Panc1 (cell line): ENCODE measurements around the gene ZFHX2. TPM values are rescaled to one million over a fixed set of nuclear protein-coding genes. Genes with fewer than 3 reads are reported as not detected.

ENCODE experiments used
- ATAC-seq: fragments of 200-7000 bp; cut with Tn5 transposase; 2 replicates; pipeline ENCODE4 v1.9.1; 2020; ENCODE audit warnings: mild to moderate bottlenecking, moderate library complexity
- BruUV-seq: library from RNA; stranded (reverse); fragments of 400-500 nt; replicated peaks from 2 replicates; lab custom pipeline; 2021; lab: Mats Ljungman, UMichigan
- CTCF ChIA-PET: fragments of 300-600 bp; sonication (Branson Sonifier 250); formaldehyde crosslinking; loops from one replicate; lab custom pipeline; 2022; ENCODE audit warnings: antibody characterized with exemption; lab: Charles Lee
- POLR2A ChIA-PET: fragments of 300-600 bp; sonication (Branson Sonifier 250); formaldehyde crosslinking; loops from one replicate; lab custom pipeline; 2022; ENCODE audit warnings: antibody characterized with exemption; lab: Charles Lee
- DNase-seq: peaks from one replicate; pipeline ENCODE4 v3.0.0-alpha.2; 2010; ENCODE audit warnings: low read depth, low spot score
- H3K27ac ChIP-seq: 2 replicates; pipeline ENCODE4 v1.5.1; 2011; ENCODE audit warnings: mild to moderate bottlenecking, low read length, inconsistent platforms
- H3K27me3 ChIP-seq: fragments of 200-500 bp; sonication (Bioruptor generic); 2 replicates; pipeline ENCODE4 v1.6.0; 2014; ENCODE audit warnings: low read length, inconsistent platforms; ENCODE audit not compliant: control insufficient read depth, insufficient read depth
- H3K36me3 ChIP-seq: fragments of 200-500 bp; sonication (Bioruptor generic); 2 replicates; pipeline ENCODE4 v1.5.1; 2014; ENCODE audit warnings: inconsistent platforms, mild to moderate bottlenecking, low read length, moderate library complexity; ENCODE audit not compliant: control insufficient read depth, insufficient read depth
- H3K4me1 ChIP-seq: 2 replicates; pipeline ENCODE4 v1.5.1; 2011; ENCODE audit warnings: inconsistent platforms, mild to moderate bottlenecking, low read length, moderate library complexity; ENCODE audit not compliant: control insufficient read depth, insufficient read depth
- H3K4me3 ChIP-seq, 2 experiments: 2 replicates each; pipeline ENCODE4 v1.5.1; 2011 to 2012; ENCODE audit warnings: low read depth in 2 of 2, low read length in 2 of 2, mild to moderate bottlenecking in 2 of 2, inconsistent platforms in 1 of 2, moderate library complexity in 1 of 2
- H3K9me3 ChIP-seq: fragments of 200-500 bp; sonication (Bioruptor generic); 2 replicates; pipeline ENCODE4 v1.5.1; 2014; ENCODE audit warnings: low read depth, mild to moderate bottlenecking, inconsistent platforms, low read length, moderate library complexity; ENCODE audit not compliant: control insufficient read depth, insufficient read depth
- POLR2AphosphoS5 ChIP-seq: IDR thresholded peaks from 2 replicates; pipeline ENCODE4 v1.6.1; 2012; ENCODE audit warnings: mild to moderate bottlenecking, low read depth, low read length, moderate library complexity
- SIN3A ChIP-seq: IDR thresholded peaks from 2 replicates; pipeline ENCODE4 v1.6.1; 2012; ENCODE audit warnings: low read depth, mild to moderate bottlenecking, low read length, moderate library complexity, borderline replicate concordance; ENCODE audit not compliant: insufficient read depth
- TCF7L2 ChIP-seq: IDR thresholded peaks from 2 replicates; pipeline ENCODE4 v1.6.1; 2011; ENCODE audit warnings: mild to moderate bottlenecking, low read depth, low read length, inconsistent platforms
- in situ Hi-C: cut with HindIII; loops from 2 replicates; pipeline ENCODE4 v1.10.0; 2016; ENCODE audit warnings: low sequenced_read_pairs, low pct_unique_long_range_greater_than_20kb
- intact Hi-C: fragments of 100-400 bp; cut with micrococcal nuclease; formaldehyde crosslinking; loops from one replicate; pipeline ENCODE4 v1.10.0; 2022; ENCODE audit not compliant: unreplicated experiment
- total RNA-seq: library from RNA; stranded (reverse); gene quantifications from one replicate; pipeline ENCODE4 v1.2.1, GENCODE V29; 2021; ENCODE audit not compliant: unreplicated experiment
- TF ChIP-seq, protein P1 (sequence below): fragments of 450-650 bp; IDR thresholded peaks from 2 replicates; pipeline ENCODE4 v1.5.1; 2017; ENCODE audit warnings: mild to moderate bottlenecking
- TF ChIP-seq, protein P2 (sequence below), 2 experiments: IDR thresholded peaks; 2 replicates each; pipeline ENCODE4 v1.6.1; 2011 to 2012; ENCODE audit warnings: low read depth in 2 of 2, control low read depth in 1 of 2, low read length in 1 of 2, mild to moderate bottlenecking in 1 of 2, moderate library complexity in 1 of 2; ENCODE audit not compliant: insufficient read depth in 1 of 2

The ZFHX2 gene
- total RNA-seq, 1 experiment from 2014 or later, result 2.4 TPM

DNA sequence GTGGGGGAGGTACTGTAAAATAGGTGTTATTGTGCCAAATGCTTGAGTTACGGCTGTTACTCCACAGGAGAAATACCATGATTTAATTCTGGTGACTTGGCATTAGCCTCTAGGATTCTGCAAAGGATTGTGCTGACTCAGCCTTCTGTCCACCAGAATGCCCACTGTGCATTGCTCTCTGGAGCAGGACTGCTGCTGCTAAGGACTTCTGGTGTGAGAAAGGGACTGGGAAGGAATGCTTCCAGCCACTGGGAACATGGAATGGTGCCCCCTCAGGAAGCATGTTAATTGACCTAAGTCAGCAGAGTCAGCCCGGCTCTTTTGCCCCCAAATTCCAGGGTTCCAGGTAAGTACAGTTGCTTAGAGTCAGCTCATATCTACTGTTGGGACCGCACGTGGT lies 32.9 kb downstream of the ZFHX2 start:
- no peaks in the 10 kb centered on the region for H3K4me1 ChIP-seq
- no peak overlapping the region for H3K4me3 ChIP-seq
- intact Hi-C loops, result no loop called here
- H3K36me3 ChIP-seq, result no peaks in the 10 kb centered on the region
- BruUV-seq, result no TSS peak
- H3K27ac ChIP-seq, result no peak overlapping the region
- H3K9me3 ChIP-seq, result no peaks in the 10 kb centered on the region
- ATAC-seq (no peak), DNase-seq (no peak)
- ChIA-PET POLR2A (no interaction called here), CTCF (no interaction called here)
- TF ChIP-seq, protein P1, sequence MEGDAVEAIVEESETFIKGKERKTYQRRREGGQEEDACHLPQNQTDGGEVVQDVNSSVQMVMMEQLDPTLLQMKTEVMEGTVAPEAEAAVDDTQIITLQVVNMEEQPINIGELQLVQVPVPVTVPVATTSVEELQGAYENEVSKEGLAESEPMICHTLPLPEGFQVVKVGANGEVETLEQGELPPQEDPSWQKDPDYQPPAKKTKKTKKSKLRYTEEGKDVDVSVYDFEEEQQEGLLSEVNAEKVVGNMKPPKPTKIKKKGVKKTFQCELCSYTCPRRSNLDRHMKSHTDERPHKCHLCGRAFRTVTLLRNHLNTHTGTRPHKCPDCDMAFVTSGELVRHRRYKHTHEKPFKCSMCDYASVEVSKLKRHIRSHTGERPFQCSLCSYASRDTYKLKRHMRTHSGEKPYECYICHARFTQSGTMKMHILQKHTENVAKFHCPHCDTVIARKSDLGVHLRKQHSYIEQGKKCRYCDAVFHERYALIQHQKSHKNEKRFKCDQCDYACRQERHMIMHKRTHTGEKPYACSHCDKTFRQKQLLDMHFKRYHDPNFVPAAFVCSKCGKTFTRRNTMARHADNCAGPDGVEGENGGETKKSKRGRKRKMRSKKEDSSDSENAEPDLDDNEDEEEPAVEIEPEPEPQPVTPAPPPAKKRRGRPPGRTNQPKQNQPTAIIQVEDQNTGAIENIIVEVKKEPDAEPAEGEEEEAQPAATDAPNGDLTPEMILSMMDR, result no peak
- TF ChIP-seq SIN3A (no peak), POLR2AphosphoS5 (no peak), TCF7L2 (no peak)
- TF ChIP-seq, protein P2, sequence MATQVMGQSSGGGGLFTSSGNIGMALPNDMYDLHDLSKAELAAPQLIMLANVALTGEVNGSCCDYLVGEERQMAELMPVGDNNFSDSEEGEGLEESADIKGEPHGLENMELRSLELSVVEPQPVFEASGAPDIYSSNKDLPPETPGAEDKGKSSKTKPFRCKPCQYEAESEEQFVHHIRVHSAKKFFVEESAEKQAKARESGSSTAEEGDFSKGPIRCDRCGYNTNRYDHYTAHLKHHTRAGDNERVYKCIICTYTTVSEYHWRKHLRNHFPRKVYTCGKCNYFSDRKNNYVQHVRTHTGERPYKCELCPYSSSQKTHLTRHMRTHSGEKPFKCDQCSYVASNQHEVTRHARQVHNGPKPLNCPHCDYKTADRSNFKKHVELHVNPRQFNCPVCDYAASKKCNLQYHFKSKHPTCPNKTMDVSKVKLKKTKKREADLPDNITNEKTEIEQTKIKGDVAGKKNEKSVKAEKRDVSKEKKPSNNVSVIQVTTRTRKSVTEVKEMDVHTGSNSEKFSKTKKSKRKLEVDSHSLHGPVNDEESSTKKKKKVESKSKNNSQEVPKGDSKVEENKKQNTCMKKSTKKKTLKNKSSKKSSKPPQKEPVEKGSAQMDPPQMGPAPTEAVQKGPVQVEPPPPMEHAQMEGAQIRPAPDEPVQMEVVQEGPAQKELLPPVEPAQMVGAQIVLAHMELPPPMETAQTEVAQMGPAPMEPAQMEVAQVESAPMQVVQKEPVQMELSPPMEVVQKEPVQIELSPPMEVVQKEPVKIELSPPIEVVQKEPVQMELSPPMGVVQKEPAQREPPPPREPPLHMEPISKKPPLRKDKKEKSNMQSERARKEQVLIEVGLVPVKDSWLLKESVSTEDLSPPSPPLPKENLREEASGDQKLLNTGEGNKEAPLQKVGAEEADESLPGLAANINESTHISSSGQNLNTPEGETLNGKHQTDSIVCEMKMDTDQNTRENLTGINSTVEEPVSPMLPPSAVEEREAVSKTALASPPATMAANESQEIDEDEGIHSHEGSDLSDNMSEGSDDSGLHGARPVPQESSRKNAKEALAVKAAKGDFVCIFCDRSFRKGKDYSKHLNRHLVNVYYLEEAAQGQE (IDR thresholded peaks at IDR 0.05; ENCODE audit: insufficient read depth in 1 of 2, low read depth in 2 of 2, low read length in 1 of 2), result no peak
- no peaks in the 10 kb centered on the region for H3K27me3 ChIP-seq
- in situ Hi-C loops, result no loop called here

DNA sequence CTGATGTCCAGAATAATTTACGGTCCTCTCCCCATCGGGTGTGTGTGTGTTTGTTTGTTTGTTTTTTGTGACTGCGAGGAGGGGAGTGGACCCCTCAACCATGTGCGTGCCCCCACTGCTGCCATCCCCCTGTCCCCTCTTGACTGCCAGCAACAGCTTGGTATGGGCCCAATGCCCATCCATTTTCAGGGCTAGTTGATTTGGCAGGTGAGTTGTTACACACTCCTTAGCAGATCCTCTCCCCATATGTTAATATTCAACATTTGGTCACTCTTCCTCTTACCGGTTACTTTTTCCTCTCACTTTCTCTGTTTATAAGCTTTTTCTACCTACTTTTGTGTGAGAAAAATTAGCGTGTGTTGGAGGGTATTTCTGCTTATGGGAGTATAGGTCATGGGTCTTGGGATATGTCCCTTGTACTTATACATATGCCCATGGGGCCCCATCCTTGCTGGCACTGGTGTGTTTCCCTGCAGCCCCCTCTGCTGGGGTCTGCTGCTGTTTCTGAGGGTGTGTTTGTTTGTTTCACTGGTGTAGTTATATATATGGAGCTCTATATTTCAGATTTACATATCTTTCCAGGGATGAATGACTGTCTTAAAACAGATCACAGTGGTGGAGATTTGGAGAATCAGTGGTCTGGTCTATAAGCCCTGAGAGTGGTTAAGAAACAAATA lies 33.8 kb downstream of the ZFHX2 start:
- H3K27me3 ChIP-seq, result no peaks in the 10 kb centered on the region
- intact Hi-C loops, result no loop called here
- in situ Hi-C loops, result no loop called here
- H3K4me3 ChIP-seq, result no peak overlapping the region
- H3K27ac ChIP-seq, result no peak overlapping the region
- no peaks in the 10 kb centered on the region for H3K4me1 ChIP-seq
- ChIA-PET CTCF (no interaction called here), POLR2A (interaction anchor here (0.6 kb wide), 1 partner anchor 920 kb away, joined by 3 read pairs; no protein-coding TSS in a partner anchor)
- DNase-seq, result no peak
- no peak for TF ChIP-seq POLR2AphosphoS5
- no peaks in the 10 kb centered on the region for H3K36me3 ChIP-seq
- no peaks in the 10 kb centered on the region for H3K9me3 ChIP-seq
- no TSS peak for BruUV-seq
- no peak for ATAC-seq

DNA sequence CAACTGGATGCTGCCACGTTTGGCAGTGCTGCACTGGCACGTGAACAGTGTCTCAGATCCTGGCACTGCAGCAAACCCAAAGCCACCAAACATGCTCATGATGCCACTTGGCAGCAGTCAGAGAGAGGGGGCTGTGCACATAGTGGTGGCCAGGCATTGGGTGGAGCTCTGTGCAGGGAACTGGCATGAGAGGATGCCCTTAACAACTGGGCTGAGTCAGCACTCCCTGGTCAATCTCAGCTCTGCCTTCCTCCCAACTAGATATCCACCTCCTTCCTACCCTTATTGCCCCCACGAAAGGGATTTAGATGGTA lies 37.0 kb downstream of the ZFHX2 start:
- intact Hi-C loops, result no loop called here
- Histone ChIP-seq H3K27me3 (no peaks in the 10 kb centered on the region), H3K27ac (no peak overlapping the region), H3K4me1 (no peaks in the 10 kb centered on the region), H3K4me3 (no peak overlapping the region), H3K9me3 (no peaks in the 10 kb centered on the region), H3K36me3 (no peaks in the 10 kb centered on the region)
- in situ Hi-C loops, result no loop called here
- TF ChIP-seq TCF7L2, result no peak
- TF ChIP-seq POLR2AphosphoS5, result no peak
- TF ChIP-seq, protein P2 (IDR thresholded peaks at IDR 0.05; ENCODE audit: insufficient read depth in 1 of 2, low read depth in 2 of 2, low read length in 1 of 2), result no peak
- TF ChIP-seq SIN3A, result no peak
- no peak for DNase-seq
- CTCF ChIA-PET, result no interaction called here
- POLR2A ChIA-PET, result no interaction called here
- no peak for ATAC-seq
- no TSS peak for BruUV-seq
